HG02588 (cell line): ENCODE measurements around the gene APBA2.

ENCODE experiments used
- ATAC-seq: cut with Tn5 transposase; IDR thresholded peaks from one replicate; pipeline ENCODE4 v1.9.1; 2021; ENCODE audit warnings: mild to moderate bottlenecking, moderate library complexity; ENCODE audit not compliant: unreplicated experiment

APBA2 gene

GRCh38 chr15:28980709-28981350, 95.1 kb downstream of the APBA2 start:
- ATAC-seq = no peak

- no peak for ATAC-seq
These were observed 95.6 kb downstream of the APBA2 start for GRCh38 chr15:28981351-28981720.

- ATAC-seq = no peak
These were observed 96.1 kb downstream of the APBA2 start for GRCh38 chr15:28981921-28982320.

GRCh38 chr15:28982886-28983285, 97.1 kb downstream of the APBA2 start:
- ATAC-seq = no peak

GRCh38 chr15:28983432-28984311, 97.9 kb downstream of the APBA2 start:
- no peak for ATAC-seq

GRCh38 chr15:28984421-28985315, 98.9 kb downstream of the APBA2 start:
- ATAC-seq = no peak

GRCh38 chr15:28985316-28985645, 99.5 kb downstream of the APBA2 start:
- ATAC-seq = no peak

- ATAC-seq = no peak
These were observed 99.9 kb downstream of the APBA2 start for GRCh38 chr15:28985691-28986090.

GRCh38 chr15:28986108-28986507, 100.3 kb downstream of the APBA2 start:
- ATAC-seq = no peak

- no peak for ATAC-seq
These were observed 101.0 kb downstream of the APBA2 start for GRCh38 chr15:28986726-28987125.

- no peak for ATAC-seq
These were observed 101.6 kb downstream of the APBA2 start for GRCh38 chr15:28987337-28987736.

- no peak for ATAC-seq
These were observed 103.6 kb downstream of the APBA2 start for GRCh38 chr15:28989239-28989830.

GRCh38 chr15:28989896-28990295, 104.1 kb downstream of the APBA2 start:
- ATAC-seq = no peak

- no peak for ATAC-seq
These were observed 104.6 kb downstream of the APBA2 start for GRCh38 chr15:28990390-28990789.

- ATAC-seq = no peak
These were observed 105.7 kb downstream of the APBA2 start for GRCh38 chr15:28991236-28992171.

GRCh38 chr15:28992336-28992864, 106.6 kb downstream of the APBA2 start:
- no peak for ATAC-seq

- ATAC-seq = no peak
These were observed 107.4 kb downstream of the APBA2 start for GRCh38 chr15:28993051-28993719.

GRCh38 chr15:28993720-28994053, 107.9 kb downstream of the APBA2 start:
- ATAC-seq = no peak

- ATAC-seq = no peak
These were observed 108.5 kb downstream of the APBA2 start for GRCh38 chr15:28994142-28994830.
